Fibroblast of mammary gland (primary cell): ENCODE data around the gene ENO1.
A peak's percentile ranks its signal among the peaks of the same experiment; 100 is the strongest.
"Not testable (repeated sequence)": the region's sequence is repeated elsewhere in the genome, so short reads cannot be mapped to it uniquely, and the experiment has no call there.

Experiments
- DNase-seq: peaks from one replicate; pipeline ENCODE4 v3.0.0-alpha.2; 2010; ENCODE audit warnings: low read depth
- H3K4me3 ChIP-seq: 2 replicates; pipeline ENCODE4 v1.5.1; 2011; ENCODE audit warnings: low read depth, mild to moderate bottlenecking, low read length, moderate library complexity; ENCODE audit not compliant: control insufficient read depth
- TF ChIP-seq, protein P1 (sequence below): conservative IDR thresholded peaks from 2 replicates; pipeline ENCODE4 v1.5.1; 2011; ENCODE audit warnings: low read depth, low read length, inconsistent platforms; ENCODE audit not compliant: control insufficient read depth, insufficient read depth

Gene ENO1

DNA sequence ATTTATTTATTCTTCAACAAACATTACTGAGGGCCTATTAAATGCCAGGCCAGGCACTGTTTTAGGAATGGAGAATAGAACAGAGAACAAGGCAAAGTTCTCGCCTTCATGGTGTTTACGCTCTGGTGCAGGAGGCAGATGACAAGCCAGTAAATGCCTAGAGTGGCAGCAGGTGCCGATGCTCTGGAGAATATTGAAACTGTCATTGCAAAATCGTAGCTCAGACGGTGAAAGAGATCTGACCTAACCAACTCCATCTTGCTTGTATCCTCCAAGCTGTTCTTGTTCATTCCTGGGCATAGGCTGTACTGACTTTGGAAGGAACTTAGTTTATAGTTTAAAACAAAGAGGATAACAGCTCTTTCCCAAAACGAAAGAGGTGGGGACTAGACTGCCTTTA lies 13.5 kb upstream of the ENO1 start:
- H3K4me3 ChIP-seq: no peak overlapping the region
- TF ChIP-seq, protein P1, sequence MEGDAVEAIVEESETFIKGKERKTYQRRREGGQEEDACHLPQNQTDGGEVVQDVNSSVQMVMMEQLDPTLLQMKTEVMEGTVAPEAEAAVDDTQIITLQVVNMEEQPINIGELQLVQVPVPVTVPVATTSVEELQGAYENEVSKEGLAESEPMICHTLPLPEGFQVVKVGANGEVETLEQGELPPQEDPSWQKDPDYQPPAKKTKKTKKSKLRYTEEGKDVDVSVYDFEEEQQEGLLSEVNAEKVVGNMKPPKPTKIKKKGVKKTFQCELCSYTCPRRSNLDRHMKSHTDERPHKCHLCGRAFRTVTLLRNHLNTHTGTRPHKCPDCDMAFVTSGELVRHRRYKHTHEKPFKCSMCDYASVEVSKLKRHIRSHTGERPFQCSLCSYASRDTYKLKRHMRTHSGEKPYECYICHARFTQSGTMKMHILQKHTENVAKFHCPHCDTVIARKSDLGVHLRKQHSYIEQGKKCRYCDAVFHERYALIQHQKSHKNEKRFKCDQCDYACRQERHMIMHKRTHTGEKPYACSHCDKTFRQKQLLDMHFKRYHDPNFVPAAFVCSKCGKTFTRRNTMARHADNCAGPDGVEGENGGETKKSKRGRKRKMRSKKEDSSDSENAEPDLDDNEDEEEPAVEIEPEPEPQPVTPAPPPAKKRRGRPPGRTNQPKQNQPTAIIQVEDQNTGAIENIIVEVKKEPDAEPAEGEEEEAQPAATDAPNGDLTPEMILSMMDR: no peak
- DNase-seq: no peak

DNA sequence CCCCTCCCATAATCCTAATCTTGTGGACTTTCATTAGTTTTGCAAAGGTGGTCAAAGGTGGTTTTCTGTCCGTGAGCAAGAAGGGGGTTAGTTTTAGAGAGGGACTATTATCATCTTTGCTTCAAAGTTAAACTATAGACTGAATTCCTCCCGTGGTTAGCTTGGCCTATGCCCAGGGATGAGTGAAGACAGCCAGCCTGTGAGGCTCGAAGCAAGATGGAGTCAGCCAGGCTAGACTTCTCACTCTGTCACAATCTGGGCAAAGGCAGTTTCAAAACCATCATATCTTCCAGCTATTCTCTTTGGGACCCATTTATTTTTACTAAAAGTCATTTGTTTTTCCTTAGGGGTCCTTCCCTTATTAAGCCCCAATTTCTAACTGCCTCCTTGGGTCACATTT lies 12.9 kb upstream of the ENO1 start:
- H3K4me3 ChIP-seq: no peak overlapping the region
- TF ChIP-seq, protein P1: no peak
- no peak for DNase-seq

DNA sequence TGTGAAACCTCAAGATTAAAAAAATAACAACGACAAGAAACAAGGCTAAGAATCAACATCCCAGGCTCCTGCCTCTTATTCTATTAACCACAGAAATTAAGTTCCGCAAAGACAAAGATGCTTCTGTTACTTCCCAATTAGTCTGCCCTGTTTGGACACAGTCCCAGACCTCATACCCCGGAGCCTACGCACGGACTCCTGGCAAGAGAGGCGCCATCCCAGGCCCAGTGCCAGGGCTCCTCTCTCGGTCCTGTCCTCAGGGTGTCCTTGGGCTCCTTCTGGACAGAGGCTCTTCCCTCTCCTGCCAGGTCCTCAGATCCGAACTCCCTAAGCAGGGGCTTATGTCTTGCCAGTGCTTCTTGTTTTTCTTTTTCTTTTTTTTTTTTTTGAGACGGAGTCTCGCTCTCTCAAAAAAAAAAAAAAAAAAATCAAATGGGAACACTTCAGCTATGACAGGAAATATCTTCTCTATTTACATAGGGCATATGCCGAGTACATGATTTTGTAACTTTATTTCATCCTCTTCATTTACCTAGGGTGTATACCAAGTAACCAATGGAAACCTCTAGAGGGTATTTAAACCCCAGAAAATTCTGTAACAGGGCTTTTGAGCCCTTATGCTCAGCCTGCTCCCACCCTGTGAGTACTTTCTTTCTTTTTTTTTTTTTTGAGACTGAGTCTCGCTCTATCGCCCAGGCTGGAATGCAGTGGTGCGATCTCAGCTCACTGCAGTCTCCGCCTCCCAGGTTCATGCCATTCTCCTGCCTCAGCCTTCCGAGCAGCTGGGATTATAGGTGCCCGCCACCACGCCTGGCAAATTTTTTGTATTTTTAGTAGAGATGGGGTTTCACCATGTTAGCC lies 11.7 kb upstream of the ENO1 start:
- DNase-seq: peak; percentile 93
- H3K4me3 ChIP-seq: peak overlapping the region; percentile 31
- TF ChIP-seq, protein P1: no peak

DNA sequence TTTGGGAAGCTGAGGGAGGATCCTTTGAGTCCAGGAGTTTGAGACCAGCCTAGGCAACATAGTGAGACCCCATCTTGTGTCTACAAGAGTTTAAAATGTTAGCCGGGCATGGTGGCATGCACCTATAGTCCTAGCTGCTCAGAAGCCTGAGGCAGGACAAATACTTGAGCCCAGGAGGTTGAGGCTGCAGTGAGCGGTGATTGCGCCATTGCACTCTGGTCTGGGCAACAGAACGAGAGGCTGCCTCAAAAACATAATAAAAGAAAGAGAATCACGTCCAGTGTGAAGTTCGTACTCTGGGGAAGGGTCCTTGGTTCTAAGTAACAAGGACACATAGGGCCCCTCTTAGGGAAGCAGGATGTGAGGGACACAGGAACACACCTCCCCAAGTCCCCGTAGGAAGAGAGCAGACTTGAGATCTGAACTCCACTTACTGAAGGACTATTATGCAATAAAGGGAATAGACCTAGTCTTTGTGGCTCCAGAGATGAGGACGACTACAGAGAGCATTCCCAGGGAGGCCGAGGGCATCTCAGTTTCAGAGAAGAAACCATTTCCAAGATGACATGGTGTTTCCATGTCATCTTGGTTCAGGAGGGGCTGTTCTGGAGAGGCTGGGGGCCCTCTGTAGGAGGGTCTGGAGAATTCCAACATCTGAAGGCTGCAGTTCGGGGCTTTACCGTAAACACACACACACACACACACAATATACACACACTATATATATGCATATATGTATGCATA lies 10.8 kb upstream of the ENO1 start:
- no peak overlapping the region for H3K4me3 ChIP-seq
- TF ChIP-seq, protein P1: no peak
- DNase-seq: peak; percentile 26

DNA sequence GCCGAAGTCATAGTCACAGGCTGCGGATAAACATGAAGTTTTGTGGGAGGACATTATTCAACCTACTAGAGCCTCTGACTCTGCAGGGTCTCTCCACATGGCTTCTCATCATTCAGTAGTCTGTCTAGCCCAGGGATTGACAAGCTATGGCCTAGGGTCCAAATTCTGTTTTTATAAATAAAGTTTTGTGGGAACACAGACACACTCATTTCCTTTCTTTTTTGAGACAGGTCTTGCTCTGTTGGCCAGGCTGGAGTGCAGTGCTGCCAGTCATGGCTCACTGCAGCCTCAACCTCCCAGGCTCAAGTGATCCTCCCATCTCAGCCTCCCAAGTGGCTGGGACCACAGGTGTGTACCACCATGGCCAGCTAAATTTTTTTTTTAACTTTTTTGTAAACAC lies 8.1 kb upstream of the ENO1 start:
- no peak overlapping the region for H3K4me3 ChIP-seq
- DNase-seq: no peak
- TF ChIP-seq, protein P1: no peak

DNA sequence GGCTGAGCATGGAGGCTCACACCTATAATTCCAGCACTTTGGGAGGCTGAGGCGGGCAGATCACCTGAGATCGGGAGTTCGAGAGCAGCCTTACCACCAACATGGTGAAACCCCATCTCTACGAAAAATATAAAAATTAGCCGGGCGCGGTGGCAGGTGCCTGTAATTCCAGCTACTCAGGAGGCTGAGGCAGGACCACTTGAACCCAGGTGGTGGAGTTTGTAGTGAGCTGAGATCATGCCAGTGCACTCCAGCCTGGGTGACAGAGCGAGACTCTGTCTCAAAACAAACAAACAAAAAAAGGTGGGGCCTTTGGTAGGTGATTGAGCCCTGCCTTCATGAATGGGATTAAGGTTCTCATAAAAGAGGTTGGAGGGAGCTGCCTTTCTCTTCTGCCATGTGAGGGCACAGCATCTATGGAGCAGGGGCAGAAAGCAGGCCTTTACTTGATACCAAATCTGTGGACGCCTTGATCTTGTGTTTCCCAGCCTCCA lies 7.6 kb upstream of the ENO1 start:
- DNase-seq, H3K4me3 ChIP-seq: not testable (repeated sequence)

DNA sequence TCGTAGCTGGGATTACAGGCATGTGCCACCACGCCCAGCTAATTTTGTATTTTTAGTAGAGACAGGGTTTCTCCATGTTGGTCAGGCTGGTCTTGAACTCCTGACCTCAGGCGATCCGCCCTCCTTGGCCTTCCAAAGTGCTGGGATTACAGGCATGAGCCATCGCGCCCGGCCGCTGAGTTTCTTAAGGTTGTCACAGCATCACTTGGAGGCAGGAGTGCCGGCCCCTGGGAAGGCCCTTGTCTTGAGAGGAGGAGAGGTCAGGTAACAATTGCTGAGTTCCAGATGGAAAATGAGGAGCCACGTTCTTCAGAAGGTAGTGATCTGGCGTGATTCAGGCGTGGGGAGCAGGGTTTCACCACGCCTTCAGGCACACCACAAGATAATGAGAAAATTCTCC lies 5.6 kb upstream of the ENO1 start:
- H3K4me3 ChIP-seq, DNase-seq: not testable (repeated sequence)

DNA sequence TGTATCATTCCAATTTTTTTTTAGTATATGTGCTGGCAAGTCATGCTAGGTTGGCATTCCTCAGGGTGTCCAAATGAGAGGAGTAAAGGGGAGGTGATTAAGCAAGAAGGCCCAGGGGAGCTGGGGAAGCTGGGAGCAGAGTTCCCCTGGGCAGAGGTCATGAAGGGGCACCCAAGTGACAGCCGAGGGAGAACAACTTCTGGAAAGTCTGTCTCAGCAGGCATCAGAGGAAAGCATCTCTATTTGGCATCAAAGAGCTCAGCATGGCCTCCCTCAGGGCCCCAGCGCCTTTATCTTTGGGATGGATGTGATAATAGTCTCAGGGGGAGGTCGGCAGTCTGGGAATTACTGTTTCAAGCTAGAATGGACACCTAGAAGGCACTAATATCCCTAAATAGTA lies 5.0 kb upstream of the ENO1 start:
- TF ChIP-seq, protein P1: no peak
- H3K4me3 ChIP-seq: no peak overlapping the region
- no peak for DNase-seq
